Hippocampal formation (tissue), 2 donors: ENCODE measurements around the gene CD300LB.
A peak's percentile ranks its signal among the peaks of the same experiment; 100 is the strongest.

ENCODE experiments used
- DNase-seq, 2 donors: peaks; one replicate each; lab custom pipeline; 2025; lab: John Stamatoyannopoulos, UW

The CD300LB gene

DNA sequence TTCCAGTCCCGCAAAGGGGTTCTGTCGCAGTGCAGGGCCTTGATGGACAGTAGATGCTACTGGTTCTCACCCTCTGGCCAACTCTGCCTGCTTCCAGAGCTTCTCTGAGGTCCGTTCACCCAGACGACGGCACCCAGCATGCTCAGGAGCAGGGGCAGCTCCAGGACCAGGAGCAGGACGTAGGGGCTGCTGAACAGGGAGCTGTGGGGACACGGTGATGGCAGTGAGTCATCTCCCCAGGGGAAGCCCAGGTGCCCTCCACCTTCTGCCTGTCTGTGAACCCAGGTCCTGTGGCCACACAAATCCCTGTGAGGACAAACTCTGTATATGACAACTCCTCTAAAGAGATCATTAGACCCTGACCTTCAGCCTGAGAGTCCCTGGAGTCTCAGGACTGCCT is 18.1 kb upstream of the CD300LB start:
- no peak for DNase-seq

DNA sequence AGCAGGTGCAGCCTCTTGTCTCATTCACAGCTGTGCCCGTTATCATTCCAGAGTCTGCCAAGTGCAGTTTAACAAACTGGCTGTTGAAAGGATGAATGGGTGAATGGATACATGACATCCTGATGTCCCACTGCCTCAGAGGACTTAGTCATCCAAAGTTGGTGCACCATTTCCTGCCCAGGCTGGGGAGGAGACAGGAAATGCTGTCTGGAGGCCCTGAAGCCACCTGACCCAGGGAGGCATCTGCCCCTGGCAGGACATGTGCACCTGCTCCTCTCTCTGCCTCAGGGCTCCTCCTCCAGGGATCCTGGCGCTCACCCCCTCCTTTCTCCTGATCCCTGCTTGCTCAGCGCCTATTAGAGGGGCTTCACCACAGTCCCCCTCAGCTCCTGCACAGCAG is 16.5 kb upstream of the CD300LB start:
- no peak for DNase-seq

DNA sequence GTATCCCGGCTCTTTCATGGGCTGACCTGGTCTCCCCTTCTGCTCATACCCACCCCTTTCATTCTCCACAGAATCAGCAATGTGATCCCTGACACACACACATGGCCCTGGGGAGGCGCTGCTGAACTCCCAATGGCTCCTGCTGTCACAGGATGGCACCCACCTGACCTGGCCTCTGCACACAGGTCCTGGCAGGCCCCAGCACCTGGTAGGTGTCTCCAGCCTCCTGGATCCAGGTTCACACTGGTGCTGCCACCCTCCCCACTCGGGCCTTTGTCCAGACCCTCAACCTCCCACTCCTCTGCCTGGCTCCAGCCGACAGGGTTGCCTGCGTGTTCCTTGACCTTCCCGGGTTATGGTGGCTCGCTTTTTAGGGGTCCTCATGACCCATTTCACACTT is 16.0 kb upstream of the CD300LB start:
- no peak for DNase-seq

DNA sequence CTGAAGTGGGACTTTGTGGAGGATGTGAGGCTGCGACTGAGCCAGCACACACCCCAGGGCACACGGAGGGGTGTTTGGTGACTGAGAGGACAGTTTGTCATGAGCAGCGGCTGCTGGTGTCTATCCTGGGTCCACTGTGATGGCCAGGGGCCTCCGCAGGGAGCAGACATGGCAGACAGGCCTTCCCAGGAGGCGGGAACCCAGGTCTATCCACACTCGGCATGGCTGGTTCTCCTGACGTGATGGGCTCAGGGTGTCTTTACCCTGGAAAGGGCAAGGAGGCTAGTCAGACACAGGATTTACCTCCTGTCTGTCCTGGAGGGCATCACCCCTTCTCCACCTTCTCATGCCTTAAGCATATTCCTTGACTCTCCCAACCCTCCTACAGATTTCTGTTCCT is 15.3 kb upstream of the CD300LB start:
- no peak for DNase-seq

DNA sequence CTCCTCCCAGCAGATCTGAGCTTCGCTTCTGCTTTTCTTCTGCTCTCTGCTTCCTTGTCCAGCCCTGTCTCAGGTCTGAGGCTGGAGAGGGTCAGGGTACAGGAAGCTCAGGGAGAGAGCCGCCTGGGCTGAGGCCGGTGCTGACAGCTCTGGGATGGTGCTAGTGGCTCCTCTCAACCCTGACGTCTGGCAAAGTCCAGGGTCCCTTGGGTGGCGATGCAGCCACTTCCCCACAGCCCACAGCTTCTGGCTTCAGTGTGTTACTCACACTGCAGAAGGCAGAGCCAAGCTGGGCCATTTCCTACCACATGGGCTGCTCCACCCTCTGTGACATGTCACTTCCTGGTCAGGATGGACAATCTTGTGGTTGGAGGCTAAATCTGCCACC is 14.6 kb upstream of the CD300LB start, which contains the start of gene CD300C:
Gene CD300C, minus strand, starts transcription at position 273 of the 388 bp plus-strand sequence. CDS start 333 bp downstream, outside the sequence.
- DNase-seq: peak in 1 of 2 donors; percentile 17

DNA sequence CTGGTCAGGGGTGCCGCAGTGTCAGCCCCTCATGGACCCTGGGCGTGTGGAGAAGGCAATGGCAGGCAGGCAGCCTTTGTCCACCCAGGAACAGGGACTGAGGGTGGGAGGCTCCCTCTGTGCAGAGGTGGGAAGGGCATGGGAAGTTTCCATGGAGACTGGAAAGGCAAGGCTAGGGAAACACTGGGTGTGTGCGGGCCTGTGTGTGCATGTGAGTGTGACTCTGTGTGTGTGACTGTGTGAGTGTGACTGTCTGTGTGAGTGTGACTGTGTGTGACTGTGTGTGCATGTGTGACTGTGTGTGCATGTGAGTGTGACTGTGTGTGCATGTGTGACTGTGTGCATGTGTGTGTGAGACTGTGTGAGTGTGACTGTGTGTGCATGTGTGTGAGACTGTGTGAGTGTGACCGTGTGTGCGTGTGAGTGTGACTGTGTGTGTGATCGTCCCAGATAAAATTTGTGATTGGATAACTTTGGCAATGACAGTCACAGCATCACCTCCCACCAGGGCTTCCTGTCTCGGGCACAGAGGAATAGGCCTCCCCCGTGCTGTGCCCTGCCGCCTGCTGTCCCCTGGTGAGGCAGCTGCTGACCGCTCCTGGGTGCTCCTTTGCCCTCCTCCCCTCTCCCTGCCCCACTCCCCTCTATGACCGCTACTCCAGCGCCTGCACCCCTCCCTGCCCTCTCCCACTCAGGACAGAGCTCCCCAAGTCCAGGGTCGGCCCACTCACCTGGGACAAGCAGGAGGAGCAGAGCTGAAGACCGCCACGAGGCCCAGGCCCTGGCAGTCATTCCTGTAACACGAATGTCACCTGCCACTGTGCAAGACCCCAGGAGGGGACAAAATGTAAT is 13.9 kb upstream of the CD300LB start:
- no peak for DNase-seq

DNA sequence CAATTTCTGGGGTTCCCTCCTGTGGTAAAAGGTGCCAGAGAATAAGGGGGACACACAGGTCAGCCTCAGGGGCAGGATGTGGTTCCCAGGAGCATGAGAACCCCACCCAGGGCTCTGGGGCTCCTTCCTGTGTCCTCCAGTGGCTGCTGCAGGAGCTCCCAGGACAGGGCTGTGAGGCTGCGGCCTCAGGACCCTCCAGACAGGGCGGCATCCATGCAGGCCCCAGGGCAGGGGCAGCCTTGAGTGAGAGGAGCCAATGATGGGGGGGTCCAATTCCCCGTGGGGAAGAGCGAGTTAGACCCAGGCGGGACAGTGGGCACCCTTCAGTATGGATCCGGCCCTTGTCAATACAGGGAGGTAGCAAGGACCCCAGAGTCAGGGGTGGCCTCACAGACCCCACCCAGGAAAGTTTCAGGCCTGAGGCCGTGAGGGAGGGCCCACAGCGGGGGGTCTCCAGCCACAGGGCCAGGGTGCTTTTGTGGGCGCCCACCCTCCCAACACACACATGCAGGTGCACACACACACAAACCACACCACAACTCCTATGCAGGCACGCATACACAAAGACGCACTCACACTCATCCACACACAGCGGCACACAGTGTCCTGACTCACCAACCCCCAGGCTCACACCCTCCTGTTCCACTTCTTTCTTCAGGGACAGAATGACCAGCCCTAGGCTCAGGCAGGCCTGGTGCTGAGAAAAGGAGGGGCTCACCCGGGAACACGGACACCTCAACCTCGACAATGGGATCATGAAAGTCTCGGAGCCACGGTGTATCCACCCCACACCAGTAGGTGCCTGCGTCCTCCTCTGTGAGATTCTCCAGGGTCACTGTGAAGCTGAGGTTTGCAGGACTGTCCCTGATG is 12.9 kb upstream of the CD300LB start:
- no peak for DNase-seq

DNA sequence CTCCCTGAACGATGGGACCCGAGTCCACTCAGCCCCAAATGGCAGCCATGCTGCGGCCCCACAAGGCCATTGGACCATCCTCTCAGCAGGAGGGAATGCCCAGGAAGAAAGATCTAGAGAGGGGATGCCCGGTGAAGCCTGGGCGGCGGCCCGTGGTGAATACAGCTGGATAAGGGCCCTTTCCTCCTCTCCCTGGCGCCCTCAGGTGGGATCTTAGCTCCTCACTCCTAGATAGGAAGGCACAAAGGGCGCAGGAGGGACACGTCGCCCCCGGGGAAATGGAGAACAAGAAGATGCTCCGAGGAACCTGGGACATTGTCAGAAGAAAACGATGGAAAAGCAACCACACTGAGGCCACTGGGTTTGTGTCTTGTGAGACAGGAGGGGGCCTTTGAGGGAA is 12.1 kb upstream of the CD300LB start:
- no peak for DNase-seq

DNA sequence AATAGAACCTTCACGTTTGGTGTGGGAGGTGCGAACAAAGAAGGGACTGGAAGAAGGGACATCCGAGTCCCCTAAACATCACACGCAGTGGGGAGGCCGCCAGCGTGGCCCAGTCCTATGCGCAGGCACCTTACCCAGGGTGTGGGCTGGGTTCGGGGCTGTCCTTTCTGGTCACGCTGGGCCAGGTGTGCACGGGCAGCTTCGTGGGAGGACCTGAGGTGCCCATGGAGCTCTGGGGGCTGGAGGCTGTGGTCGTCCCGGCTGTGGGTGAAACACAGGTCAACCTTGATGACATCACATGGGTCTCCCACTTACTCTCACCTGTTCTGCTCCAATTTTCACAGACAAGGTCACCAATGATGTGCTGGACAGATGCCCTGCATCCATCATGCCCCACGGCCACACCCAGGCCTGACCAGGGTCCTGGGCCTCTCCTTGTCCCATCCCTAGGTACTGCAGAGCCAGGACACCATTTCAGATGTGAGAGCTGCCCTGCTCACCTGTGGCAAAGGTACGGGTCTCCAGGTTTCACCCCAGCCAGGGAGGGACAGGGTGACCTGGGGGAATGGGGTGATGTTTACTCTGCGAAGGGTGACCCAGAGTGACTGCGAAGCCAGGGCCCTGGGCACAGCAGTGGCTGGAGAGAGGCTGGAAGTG is 11.6 kb upstream of the CD300LB start:
- DNase-seq: no peak

DNA sequence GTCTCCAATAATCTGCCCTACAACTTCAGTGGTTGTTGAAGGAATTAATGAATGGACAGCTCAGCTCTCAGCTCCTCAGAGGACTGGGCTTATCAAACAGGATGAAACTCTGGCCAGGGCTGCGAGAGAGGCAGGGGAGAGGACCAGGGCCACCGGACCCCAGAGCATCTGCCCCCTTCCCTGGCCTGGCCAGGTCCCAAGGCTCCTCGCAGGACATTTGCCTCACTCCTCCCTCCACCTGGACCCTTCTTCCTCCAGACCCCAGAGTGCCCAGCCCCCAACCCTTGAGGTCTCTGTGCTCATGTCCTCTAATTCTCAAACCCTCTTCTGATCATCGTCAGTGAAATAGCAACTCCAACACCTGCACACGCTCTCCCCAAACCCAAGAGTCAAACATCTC is 10.9 kb upstream of the CD300LB start:
- no peak for DNase-seq

DNA sequence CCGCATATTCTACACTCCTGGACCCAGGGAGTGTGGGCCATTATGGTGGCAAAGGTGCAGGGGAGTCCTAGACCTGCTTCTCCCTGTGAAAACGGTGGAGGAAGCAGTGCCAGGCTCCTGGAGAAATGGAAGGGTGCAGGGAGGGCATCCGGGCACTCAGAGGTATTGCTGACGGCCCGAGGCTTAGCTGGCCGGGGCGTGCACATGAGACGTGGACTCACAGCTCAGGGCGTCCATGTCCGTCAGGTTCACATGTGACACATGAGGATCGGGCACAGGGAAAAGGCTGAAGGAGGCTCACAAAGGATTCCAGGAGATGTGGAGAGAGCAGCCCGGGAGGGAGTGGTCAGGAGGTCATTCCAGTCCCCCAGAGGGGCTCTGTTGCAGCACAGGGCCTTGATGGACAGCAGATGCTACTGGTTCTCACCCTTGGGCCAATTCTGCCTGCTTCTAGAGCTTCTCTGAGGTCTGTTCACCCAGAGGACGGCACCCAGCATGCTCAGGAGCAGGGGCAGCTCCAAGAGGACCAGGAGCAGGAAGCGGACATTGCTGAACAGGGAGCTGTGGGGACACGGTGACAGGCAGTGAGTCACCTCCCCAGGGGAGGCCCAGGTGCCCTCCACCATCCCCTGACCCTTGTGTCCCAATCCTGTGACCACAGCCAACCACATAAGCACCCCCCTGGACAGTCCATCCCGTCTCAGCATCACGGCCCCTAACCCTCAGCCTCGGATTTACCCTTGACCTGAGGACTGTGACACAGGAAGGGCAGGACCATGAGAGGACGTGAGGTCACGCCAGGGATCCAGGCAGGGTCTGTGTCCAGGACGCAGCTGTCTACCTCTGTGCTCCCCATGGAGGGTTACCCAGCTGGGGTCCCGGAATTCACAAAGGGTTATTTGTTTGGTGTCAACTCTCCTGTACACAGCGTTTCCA is 10.2 kb upstream of the CD300LB start:
- no peak for DNase-seq

DNA sequence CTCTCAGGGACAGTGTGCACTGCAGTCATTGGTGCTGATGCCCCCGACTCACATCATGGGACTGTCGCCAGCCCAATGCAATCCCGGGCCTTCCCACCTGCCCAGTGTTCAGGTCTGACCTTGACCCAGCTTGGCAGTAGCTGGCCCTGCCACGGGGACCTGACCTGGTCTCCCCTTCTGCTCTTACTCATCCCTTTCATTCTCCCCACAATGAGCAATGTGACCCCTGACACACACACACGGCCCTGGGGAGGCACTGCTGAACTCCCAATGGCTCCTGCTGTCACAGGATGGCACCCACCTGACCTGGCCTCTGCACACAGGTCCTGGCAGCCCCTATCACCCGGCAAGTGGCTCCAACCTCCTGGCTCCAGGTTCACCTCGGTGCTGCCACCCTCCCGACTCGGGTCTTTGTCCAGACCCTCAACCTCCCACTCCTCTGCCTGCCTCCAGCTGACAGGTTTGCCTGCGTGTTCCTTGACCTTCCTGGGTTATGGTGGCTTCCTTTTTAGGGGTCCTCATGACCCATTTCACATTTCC is 8.1 kb upstream of the CD300LB start:
- DNase-seq: no peak

DNA sequence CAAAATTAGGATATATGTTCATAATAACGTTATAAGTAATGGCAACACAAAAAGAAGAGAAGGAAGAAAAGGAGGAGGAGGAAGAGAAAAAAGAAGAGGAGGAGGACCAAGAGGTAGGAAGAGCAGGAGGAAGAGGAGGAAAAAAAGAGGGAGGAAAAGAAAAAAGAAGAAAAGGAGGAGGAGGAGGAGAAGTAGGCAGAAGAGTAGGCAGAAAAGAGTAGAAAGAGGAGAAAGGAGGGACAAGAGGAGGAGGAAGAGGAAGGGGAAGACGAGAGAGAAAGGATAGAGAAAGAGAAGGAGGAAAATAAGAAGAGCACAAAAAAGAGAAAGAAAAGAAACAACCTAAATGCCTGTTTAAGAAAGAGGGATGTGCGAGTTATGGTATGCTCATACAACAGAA is 5.6 kb upstream of the CD300LB start:
- no peak for DNase-seq

DNA sequence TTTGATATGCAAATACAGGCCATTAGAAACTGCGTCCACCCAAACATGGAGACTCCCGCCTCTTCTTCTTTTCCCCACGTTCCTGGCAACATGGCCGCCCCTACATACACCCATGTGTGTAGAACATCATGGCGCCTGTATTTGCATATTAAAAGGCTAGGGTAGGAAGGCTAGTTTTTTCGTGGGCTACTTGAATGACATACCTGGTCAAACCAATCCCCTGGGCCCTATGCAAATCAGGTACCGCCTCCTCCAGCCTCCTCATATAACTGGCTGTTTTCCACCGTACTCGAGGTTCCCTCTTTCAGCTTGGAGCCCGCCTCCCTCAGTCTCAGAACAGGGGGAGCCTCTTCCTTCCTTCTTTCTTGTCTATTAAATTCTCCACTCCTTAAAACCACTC is 840 bp upstream of the CD300LB start:
- peak; percentile 4 to 22 for DNase-seq

DNA sequence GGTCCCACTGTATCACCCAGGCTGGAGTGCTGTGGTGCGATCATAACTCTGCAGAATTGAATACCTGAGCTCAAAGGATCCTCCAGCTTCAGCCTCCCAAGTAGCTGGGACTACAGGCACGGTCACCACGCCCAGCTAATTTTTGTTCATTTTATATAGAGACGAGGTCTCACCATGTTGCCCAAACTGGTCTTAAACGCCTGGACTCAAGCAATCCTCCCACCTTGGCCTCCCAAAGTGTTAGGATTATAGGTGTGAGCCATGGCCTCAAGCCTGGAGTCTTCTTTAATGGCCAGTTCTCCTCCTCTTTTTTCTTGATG is 484 bp downstream of the CD300LB start:
- DNase-seq: no peak

DNA sequence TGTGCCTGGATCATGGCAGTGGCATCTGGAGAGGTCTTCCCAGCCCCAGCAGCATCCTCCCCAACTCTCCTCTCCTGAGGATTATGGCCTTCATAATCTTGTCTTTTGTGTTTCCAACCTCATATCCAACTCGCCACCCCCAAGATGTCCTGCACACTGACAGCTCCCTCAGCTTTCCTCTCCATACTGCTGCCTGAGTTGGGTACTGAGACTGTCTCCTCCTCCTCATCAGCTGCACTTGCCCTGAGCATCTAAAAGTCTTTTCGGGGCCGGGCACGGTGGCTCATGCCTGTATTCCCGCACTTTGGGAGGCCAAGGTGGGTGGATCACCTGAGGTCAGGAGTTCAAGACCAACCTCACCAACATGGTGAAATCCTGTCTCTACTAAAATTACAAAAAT is 2.0 kb downstream of the CD300LB start:
- no peak for DNase-seq

DNA sequence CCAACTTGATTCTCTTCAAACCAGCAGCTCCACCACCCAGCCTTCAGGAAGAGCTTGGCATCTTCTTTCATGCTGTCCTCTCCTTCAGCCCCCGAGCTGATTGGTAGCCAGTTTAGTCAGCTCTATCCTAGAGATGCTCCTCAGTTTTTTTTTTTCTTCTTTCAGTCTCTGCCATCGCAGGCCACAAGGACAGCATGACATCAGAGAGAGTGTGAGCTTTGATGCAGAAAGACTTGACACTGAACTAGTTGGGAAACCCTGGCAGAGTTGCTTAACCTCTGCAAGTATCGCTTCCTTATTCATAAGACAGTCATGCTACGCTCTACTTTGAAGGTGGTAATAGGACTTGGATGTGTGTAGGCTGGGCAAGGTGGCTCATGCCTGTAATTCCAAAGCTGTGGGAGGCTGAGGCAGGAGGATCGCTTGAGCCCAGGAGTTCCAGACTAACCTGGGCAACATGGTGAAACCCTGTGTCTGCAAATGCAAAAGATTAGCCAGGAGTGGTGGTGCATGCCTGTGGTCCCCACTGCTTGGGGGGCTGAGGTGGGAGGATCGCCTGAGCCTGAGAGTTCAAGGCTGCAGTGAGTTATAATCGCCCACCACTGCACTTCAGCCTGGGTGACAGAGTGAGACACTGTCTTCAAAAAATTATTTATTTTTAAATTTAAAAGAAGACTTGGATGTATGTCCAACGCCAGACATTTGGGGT is 2.6 kb downstream of the CD300LB start:
- peak in 1 of 2 donors; percentile 5 for DNase-seq

DNA sequence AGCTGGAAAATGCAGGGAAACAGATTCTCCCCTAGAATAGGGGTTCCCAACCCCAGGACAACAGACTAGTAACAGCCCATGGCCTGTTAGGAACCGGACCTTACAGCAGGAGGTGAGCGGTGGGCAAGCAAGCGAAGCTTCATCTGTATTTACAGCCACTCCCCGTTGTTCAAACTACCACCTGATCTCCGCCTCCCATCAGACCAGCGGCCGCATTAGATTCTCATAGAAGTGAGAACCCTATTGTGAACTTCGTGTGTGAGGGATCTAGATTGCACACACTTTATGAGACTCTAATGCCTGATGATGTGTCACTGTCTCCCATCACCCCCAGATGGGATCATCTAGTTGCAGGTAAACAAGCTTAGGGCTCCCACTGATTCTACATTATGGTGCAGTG is 3.5 kb downstream of the CD300LB start:
- no peak for DNase-seq

DNA sequence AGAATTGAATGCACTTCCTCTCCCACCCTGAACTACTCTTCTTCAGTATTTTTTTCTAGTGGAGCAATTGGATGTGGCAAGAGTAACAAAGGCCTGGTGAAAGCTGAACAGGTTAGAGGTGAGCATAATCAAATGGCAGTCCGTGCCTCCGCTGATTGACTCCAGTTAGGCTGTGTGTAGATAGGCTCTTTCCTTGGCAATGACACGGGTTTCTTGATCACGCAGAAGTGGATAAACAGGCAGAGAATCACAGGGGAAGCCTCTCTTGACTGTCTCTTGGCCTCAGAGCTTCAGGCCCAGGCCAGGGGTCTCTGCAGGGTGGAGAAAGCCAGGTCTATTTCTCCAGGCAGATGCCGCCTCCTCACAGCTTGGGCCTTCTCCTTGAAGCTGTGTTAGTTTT is 4.2 kb downstream of the CD300LB start:
- no peak for DNase-seq

DNA sequence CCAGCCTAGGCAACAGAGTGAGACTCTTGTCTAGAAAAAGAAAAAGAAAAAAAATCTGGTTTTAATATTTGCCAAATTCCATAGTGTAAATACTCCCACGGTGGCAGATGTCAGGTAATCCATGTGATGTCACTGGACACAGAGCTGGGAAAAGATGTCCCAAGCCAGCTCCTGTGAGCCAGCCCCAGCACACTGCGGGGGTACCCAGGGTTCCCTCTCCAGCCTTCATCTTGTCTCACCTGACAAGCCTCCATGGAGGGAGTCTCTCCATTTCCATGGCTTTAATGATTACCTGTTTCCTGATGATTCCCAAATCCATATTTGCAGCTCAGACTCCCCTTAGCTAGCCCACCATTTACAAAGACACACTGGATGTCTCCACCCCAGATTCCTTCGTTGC is 4.6 kb downstream of the CD300LB start:
- DNase-seq: no peak
